ENCODE data around the gene RNF39.

The RNF39 gene

GRCh38 chr6:30092852-30093543 is 17.4 kb upstream of the RNF39 start:
- DNase-seq (ENCODE audit: insufficient read length) (no peak), FAIRE-seq (no peak)
- TF ChIP-seq TAF1 (IDR thresholded peaks at IDR 0.05; ENCODE audit: borderline replicate concordance, low read depth, low read length) (no peak), POLR2A (IDR thresholded peaks at IDR 0.05; ENCODE audit: low read depth, low read length) (no peak), POLR2AphosphoS5 (IDR thresholded peaks at IDR 0.05; ENCODE audit: low read depth, low read length) (no peak)

- DNase-seq (ENCODE audit: insufficient read length) = no peak
- TF ChIP-seq POLR2A (IDR thresholded peaks at IDR 0.05; ENCODE audit: low read depth, low read length) = no peak
- TF ChIP-seq TAF1 (IDR thresholded peaks at IDR 0.05; ENCODE audit: borderline replicate concordance, low read depth, low read length) = no peak
- no peak for TF ChIP-seq POLR2AphosphoS5 (IDR thresholded peaks at IDR 0.05; ENCODE audit: low read depth, low read length)
- no peak for FAIRE-seq
Measured at GRCh38 chr6:30091577-30092381, 16.2 kb upstream of the RNF39 start.

GRCh38 chr6:30087876-30088275 is 12.3 kb upstream of the RNF39 start:
- TF ChIP-seq POLR2AphosphoS5 (IDR thresholded peaks at IDR 0.05; ENCODE audit: low read depth, low read length) (no peak), POLR2A (IDR thresholded peaks at IDR 0.05; ENCODE audit: low read depth, low read length) (no peak), TAF1 (IDR thresholded peaks at IDR 0.05; ENCODE audit: borderline replicate concordance, low read depth, low read length) (no peak)
- FAIRE-seq (no peak), DNase-seq (ENCODE audit: insufficient read length) (no peak)

GRCh38 chr6:30077218-30077617 is 1.6 kb upstream of the RNF39 start:
- no peak for DNase-seq (ENCODE audit: insufficient read length)
- TF ChIP-seq POLR2AphosphoS5 (IDR thresholded peaks at IDR 0.05; ENCODE audit: low read depth, low read length) = no peak
- no peak for TF ChIP-seq TAF1 (IDR thresholded peaks at IDR 0.05; ENCODE audit: borderline replicate concordance, low read depth, low read length)
- FAIRE-seq = no peak

- TF ChIP-seq TAF1 (IDR thresholded peaks at IDR 0.05; ENCODE audit: borderline replicate concordance, low read depth, low read length) = no peak
- no peak for TF ChIP-seq POLR2A (IDR thresholded peaks at IDR 0.05; ENCODE audit: low read depth, low read length)
- no peak for TF ChIP-seq POLR2AphosphoS5 (IDR thresholded peaks at IDR 0.05; ENCODE audit: low read depth, low read length)
- no peak for FAIRE-seq
- no peak for DNase-seq (ENCODE audit: insufficient read length)
Measured at GRCh38 chr6:30075790-30076732, 492 bp upstream of the RNF39 start.

- DNase-seq (ENCODE audit: insufficient read length) = no peak
- no peak for FAIRE-seq
- TF ChIP-seq POLR2AphosphoS5 (IDR thresholded peaks at IDR 0.05; ENCODE audit: low read depth, low read length) = no peak
- no peak for TF ChIP-seq POLR2A (IDR thresholded peaks at IDR 0.05; ENCODE audit: low read depth, low read length)
- TF ChIP-seq TAF1 (IDR thresholded peaks at IDR 0.05; ENCODE audit: borderline replicate concordance, low read depth, low read length) = no peak
Measured at GRCh38 chr6:30074331-30075093, 1.1 kb downstream of the RNF39 start.

- DNase-seq (ENCODE audit: insufficient read length) (no peak), FAIRE-seq (no peak)
- TF ChIP-seq POLR2A (IDR thresholded peaks at IDR 0.05; ENCODE audit: low read depth, low read length) = no peak
Measured at GRCh38 chr6:30073489-30074235, 1.9 kb downstream of the RNF39 start.

GRCh38 chr6:30071858-30072257 is 3.7 kb downstream of the RNF39 start:
- no peak for DNase-seq (ENCODE audit: insufficient read length)
- no peak for TF ChIP-seq TAF1 (IDR thresholded peaks at IDR 0.05; ENCODE audit: borderline replicate concordance, low read depth, low read length)
- TF ChIP-seq POLR2AphosphoS5 (IDR thresholded peaks at IDR 0.05; ENCODE audit: low read depth, low read length) = no peak
- no peak for TF ChIP-seq POLR2A (IDR thresholded peaks at IDR 0.05; ENCODE audit: low read depth, low read length)

GRCh38 chr6:30071081-30071818 is 4.3 kb downstream of the RNF39 start:
- DNase-seq (ENCODE audit: insufficient read length) (no peak), FAIRE-seq (no peak)
- no peak for TF ChIP-seq TAF1 (IDR thresholded peaks at IDR 0.05; ENCODE audit: borderline replicate concordance, low read depth, low read length)
- TF ChIP-seq POLR2AphosphoS5 (IDR thresholded peaks at IDR 0.05; ENCODE audit: low read depth, low read length) = no peak

More at GRCh38 chr6:30071858-30072257, 3.7 kb downstream of the RNF39 start:
- no peak for FAIRE-seq

All from GM12892 (cell line).